RPMI7951 (cell line): ENCODE data around the gene ATN1. TPM values are rescaled to one million over a fixed set of nuclear protein-coding genes. Genes with fewer than 3 reads are reported as not detected.
A peak's percentile ranks its signal among the peaks of the same experiment; 100 is the strongest.

Experiments used
- DNase-seq: peaks from one replicate; pipeline ENCODE4 v3.0.0-alpha.2; 2012; ENCODE audit warnings: low read depth
- total RNA-seq: library from RNA; depleted of rRNA; stranded (reverse); fragments of >200 nt; shearing (Covaris generic); gene quantifications from 2 replicates; pipeline ENCODE4 v1.2.3, GENCODE V29; 2014

ATN1 gene
- total RNA-seq, 1 experiment from 2014 or later: 6.1 TPM

- DNase-seq: no peak
Measured at GRCh38 chr12:6957741-6958608, 30.2 kb downstream of the ATN1 start.

- DNase-seq: no peak
Measured at GRCh38 chr12:6958609-6959057, 30.9 kb downstream of the ATN1 start.

- DNase-seq: no peak
Measured at GRCh38 chr12:6959058-6959804, 31.5 kb downstream of the ATN1 start.

- DNase-seq: no peak
Measured at GRCh38 chr12:6959805-6960592, 32.2 kb downstream of the ATN1 start.

GRCh38 chr12:6960593-6961277 is 33.0 kb downstream of the ATN1 start:
- DNase-seq: peak; percentile 41

- peak; percentile 81 for DNase-seq
Measured at GRCh38 chr12:6961278-6961694, 33.5 kb downstream of the ATN1 start.

- peak; percentile 68 for DNase-seq
Measured at GRCh38 chr12:6961695-6962284, 34.0 kb downstream of the ATN1 start.

GRCh38 chr12:6962285-6963015 is 34.7 kb downstream of the ATN1 start:
- DNase-seq: no peak

GRCh38 chr12:6963016-6963731 is 35.4 kb downstream of the ATN1 start:
- no peak for DNase-seq

GRCh38 chr12:6963791-6964413 is 36.1 kb downstream of the ATN1 start:
- DNase-seq: no peak

- no peak for DNase-seq
Measured at GRCh38 chr12:6964605-6965025, 36.9 kb downstream of the ATN1 start.

- peak; percentile 67 for DNase-seq
Measured at GRCh38 chr12:6965026-6965661, 37.4 kb downstream of the ATN1 start.

- DNase-seq: no peak
Measured at GRCh38 chr12:6965714-6966113, 38.0 kb downstream of the ATN1 start.

GRCh38 chr12:6966351-6966750 is 38.6 kb downstream of the ATN1 start:
- no peak for DNase-seq

- DNase-seq: no peak
Measured at GRCh38 chr12:6967651-6968100, 39.9 kb downstream of the ATN1 start.

GRCh38 chr12:6968426-6968825 is 40.7 kb downstream of the ATN1 start:
- no peak for DNase-seq

- peak; percentile 3 for DNase-seq
Measured at GRCh38 chr12:6970096-6970527, 42.4 kb downstream of the ATN1 start.

GRCh38 chr12:6974180-6974579 is 46.4 kb downstream of the ATN1 start:
- no peak for DNase-seq
